Stimulated activated CD8-positive, alpha-beta memory T cell treated with anti-CD3 and anti-CD28 coated beads, Interleukin-2, amount 100 ng/mL, for 48 hours (primary cell): ENCODE measurements around the gene DIS3L2.

Experiments used
- DNase-seq, 2 donors: peaks; one replicate each; pipeline ENCODE4 v3.0.0-alpha.2; 2020; ENCODE audit warnings: low read depth in 2 of 2

The DIS3L2 gene, protein sequence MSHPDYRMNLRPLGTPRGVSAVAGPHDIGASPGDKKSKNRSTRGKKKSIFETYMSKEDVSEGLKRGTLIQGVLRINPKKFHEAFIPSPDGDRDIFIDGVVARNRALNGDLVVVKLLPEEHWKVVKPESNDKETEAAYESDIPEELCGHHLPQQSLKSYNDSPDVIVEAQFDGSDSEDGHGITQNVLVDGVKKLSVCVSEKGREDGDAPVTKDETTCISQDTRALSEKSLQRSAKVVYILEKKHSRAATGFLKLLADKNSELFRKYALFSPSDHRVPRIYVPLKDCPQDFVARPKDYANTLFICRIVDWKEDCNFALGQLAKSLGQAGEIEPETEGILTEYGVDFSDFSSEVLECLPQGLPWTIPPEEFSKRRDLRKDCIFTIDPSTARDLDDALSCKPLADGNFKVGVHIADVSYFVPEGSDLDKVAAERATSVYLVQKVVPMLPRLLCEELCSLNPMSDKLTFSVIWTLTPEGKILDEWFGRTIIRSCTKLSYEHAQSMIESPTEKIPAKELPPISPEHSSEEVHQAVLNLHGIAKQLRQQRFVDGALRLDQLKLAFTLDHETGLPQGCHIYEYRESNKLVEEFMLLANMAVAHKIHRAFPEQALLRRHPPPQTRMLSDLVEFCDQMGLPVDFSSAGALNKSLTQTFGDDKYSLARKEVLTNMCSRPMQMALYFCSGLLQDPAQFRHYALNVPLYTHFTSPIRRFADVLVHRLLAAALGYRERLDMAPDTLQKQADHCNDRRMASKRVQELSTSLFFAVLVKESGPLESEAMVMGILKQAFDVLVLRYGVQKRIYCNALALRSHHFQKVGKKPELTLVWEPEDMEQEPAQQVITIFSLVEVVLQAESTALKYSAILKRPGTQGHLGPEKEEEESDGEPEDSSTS

DNA sequence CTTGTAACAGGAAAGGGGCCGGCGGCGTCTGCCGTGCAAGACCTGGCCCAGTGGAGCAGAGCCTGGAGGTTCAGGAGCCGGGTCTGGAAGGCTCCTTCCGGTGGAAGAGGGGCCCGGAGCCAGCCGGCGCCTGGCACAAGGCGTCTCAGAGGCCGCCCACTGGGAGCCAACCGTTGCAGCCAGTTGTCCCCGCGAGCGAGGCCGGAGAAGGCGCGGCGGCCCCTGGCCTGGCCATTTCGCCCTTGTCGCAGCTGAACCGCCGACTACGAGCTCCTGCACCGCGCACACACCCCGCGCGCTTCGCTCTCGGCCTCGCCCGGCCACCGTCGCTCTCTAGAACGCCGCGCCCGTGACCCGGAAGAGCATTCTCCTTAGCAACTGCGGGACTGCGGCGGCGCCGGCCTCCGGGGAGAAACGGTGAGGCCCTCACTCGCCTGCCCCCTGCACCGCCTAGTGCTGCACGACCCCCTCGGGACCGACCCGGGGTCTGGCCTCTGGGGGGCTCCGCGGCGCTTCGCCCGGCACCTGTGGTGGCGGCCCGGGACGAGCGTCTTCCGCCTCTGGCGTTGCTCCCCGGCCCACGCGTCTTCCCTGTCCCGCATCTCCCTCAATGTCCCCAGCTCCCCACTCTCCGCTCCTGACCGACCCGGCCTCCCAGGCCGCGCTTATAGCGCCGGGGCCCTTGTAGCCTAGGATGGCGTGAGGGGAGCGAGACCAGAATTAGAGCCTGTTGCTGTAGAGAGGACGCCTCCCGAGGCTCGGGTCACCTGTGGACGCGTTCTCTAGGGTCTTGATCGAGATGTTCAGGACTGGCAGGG lies at the start of gene DIS3L2:
DIS3L2 (plus strand) TSS at position 365 of the 818 bp plus-strand sequence. CDS start 53,215 bp downstream, outside the sequence.
- peak; percentile 68 to 73 for DNase-seq

DNA sequence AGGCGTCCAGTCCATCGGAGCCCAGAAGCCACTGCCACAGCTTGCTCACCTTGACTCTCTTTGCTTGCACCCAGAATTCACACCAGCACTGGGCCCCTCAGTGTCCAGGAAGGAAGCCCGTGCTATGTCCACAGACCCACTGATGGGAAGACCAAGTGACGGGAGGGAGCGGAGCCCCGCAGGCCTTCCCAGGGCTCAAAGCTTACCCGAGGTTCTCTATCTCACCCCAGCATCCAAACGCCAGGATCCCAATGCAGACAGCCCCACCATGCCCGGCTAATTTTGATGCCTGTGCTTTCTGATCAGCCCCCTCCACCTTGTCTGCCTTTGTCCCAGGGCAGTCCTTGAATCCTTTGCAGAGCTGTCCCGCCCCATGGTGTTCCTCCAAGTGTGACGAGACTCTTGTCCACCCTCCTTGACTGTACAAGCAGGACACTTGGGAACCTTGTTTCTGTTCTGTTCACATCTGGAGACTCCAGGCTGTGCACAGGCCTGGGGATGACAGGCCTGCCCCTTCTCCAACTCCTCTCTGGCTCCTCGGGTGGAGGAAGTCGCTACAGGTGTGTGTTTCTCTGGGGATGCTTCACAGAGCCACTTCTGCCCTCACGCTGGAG lies 47.3 kb upstream of the DIS3L2 start:
- DNase-seq = no peak

- DNase-seq = no peak
These were observed 44.0 kb upstream of the DIS3L2 start for GRCh38 chr2:231917280-231918066.

- DNase-seq = no peak
These were observed 42.8 kb upstream of the DIS3L2 start for GRCh38 chr2:231918501-231919330.

DNA sequence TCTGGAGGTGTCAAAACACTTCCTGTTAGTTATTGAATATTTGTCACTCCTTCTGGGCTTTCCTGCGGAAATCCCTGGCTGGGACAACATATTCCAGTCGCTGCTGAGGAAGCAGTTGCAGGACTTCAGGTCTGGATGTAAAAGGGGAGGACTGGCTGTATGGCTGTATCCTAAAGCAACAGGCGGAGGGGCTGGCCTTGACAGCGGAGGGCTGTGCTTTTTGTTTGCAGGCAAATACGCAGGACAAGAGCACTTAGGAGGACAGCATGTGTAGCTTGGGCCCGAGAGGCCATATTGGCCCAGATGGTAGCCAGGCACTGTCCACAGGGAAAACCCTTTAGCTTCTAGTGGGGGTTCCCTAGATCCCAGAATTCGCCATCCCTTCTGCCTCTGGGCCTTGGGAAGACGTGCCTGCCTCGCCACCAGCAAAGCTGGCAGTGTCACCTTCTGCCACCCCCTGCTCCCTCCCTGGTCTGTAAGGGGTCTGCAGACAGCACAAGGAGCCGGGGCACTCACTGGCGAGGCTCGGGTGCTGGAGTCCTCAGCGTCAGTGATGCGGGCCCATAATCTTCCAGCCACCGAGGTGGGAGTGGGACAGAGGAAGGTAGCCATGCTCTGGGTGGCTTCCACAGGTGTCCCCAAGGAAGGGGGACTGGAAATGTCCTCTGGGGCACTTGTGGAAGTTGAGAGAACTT lies 42.0 kb upstream of the DIS3L2 start:
- DNase-seq = no peak

DNA sequence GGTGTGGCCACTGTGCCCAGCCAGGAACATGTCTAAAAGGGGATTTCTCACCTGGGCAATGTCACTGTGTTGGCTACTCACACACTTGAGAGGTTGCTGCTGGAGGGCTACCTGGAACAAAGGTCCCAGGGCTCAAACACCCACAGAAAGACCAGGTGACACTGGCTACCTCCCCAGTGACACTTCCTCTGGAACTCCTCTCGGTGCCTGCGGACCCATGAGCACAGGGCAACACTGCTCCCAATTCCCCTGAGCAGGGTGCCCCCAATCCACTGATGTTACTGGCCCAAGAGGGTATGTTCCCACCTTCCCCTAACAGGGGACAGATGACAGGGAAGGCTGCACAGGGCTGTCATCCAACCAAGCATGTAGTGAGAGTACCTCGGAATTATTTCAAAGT lies 41.1 kb upstream of the DIS3L2 start:
- DNase-seq = no peak

- DNase-seq = no peak
These were observed 40.7 kb upstream of the DIS3L2 start for GRCh38 chr2:231920795-231921194.

DNA sequence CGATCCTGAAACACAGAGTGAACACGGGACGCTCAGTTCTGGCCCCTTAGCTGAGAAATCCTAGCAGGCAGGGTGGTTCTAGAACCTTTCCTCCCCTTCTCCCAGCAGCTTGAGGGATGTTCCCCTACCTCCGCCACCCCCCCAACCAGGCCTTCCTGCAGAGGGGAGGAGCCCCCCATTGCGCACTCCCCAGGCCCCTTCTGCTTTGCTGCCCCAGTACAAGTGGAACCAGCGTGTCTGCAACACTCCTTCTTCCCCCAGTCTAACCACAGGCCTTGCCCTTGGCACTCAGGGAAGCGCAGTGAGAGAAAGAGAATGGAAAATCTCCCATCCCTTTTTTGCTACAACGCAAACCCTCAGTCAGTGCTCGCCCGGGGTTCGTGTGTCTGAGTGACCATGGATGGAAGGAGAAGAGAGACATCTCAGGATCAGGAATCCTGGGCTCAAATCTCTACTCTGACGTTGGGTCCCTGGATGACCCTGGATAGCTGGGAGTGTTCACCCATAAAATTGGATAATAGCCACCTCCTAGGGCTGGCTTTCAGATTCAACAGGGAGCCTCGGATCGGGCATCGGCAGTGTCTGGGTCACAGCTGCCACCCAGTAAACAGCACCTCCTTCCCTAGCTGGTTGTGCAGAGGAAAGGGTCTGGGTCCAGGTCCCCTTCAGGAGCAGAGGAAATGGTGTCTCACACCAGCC lies 39.1 kb upstream of the DIS3L2 start:
- no peak for DNase-seq

GRCh38 chr2:231923010-231923344 lies 38.5 kb upstream of the DIS3L2 start:
- DNase-seq = no peak

- DNase-seq = no peak
These were observed 37.3 kb upstream of the DIS3L2 start for GRCh38 chr2:231923951-231924888.

GRCh38 chr2:231924889-231925275 lies 36.6 kb upstream of the DIS3L2 start:
- no peak for DNase-seq

- DNase-seq = peak; percentile 61 to 69
These were observed 36.0 kb upstream of the DIS3L2 start for GRCh38 chr2:231925303-231926179.

DNA sequence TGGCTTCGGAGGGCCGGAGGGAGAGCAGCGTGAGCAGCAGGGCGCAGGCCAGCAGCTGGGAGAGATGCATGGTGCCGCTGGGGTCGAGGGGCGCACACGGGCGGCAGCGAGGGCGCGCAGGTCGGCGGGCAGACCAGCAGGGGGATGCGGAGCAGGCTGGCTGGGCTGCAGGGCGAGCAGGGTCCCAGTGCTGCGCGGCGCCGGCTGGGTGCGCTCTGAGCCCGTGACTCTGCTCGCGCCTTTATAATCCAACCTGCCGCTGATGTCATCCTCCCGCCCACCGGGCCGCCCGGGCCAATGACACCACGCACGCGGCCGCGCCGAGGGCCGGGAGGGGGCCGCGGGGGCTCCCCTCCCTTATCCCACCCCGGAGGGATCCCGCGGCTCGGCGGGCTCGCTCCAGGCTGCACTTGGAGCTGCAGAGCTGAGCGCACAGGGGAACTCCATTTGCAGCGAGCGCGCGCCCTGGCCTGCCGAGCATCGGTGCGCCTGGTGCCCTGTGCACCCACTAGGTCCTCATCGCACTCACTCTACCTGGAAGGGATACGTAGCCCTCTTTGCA lies 35.3 kb upstream of the DIS3L2 start, which contains the start of gene NPPC:
NPPC (minus strand) TSS at position 217 of the 562 bp plus-strand sequence; CDS start at position 70, 147 bp downstream.
- DNase-seq = peak; percentile 59 to 69

GRCh38 chr2:231926761-231927565 lies 34.5 kb upstream of the DIS3L2 start:
- DNase-seq = no peak

GRCh38 chr2:231927566-231927890 lies 34.0 kb upstream of the DIS3L2 start:
- DNase-seq = no peak
